Stimulated activated CD4-positive, alpha-beta T cell treated with anti-CD3 and anti-CD28 coated beads, Interleukin-2, amount 100 ng/mL, for 48 hours (primary cell): ENCODE results near the gene PIBF1.
"Not testable (repeated sequence)": the region's sequence is repeated elsewhere in the genome, so short reads cannot be mapped to it uniquely, and the experiment has no call there.

Experiments
- DNase-seq, 2 donors: peaks; one replicate each; pipeline ENCODE4 v3.0.0-alpha.2; 2020

Gene PIBF1

DNA sequence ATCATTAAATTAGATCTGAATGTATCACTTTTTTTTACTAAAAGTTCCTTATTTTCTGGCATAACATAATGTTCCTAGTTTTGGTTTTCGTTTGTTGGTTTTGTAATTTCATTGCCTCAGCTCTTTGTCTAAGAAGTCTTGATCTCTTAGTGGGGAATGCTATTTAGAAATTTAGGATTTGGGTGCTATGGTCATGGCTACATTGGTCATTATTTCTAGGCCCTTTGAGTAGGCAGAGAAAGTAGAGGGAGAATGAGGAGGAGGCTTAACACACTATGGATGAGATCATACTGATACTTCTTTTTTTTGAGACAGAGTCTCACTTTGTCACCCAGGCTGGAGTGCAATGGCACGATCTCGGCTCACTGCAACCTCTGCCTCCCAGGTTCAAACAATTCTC lies 41.8 kb downstream of the PIBF1 start:
- no peak for DNase-seq

DNA sequence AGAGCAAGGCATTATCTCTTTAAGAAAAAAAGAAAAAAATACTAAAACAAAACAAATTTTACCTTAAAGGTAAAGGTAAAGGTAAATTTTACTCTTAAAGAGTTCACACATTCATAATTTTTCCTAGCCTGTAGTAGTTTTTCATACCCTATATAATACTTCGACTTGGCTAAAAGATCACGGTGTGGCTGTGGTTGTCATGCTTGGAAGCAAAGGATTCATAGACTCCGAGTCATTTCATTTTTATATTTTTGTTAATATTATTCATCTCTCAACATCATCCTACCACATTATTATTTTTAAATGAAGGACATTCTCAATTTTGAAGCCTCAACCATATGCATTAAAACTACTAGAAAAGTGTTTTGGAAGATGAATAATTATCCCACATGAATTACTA lies 52.7 kb downstream of the PIBF1 start:
- no peak for DNase-seq

DNA sequence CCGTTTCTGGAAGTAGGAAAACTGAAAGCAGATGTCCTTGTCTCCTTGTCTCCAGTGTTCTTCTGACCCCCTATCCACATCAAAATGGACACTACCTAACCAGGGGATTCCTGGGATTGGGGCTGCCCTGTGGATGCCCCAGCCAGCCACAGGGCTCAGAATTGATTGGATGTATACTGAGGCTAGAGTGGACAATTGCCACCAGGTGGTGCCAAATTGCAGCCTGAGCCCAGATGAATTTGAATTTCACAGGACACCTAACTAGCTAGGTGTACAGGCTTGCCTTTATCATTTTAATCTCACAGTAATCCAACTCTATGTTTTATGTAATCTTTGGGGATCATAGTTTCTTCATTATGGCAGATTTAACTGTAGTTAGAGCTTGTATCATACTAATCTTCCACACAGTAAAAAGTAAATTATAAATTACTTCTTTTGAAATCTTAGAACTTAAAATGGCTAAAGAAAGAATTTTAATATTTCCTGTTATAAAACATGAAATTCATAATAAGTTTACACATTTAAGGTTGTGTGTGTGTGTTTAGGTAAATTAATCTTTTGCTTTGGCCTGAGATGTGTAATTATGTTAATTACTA lies 58.0 kb downstream of the PIBF1 start:
- DNase-seq = peak; percentile 19 to 22

DNA sequence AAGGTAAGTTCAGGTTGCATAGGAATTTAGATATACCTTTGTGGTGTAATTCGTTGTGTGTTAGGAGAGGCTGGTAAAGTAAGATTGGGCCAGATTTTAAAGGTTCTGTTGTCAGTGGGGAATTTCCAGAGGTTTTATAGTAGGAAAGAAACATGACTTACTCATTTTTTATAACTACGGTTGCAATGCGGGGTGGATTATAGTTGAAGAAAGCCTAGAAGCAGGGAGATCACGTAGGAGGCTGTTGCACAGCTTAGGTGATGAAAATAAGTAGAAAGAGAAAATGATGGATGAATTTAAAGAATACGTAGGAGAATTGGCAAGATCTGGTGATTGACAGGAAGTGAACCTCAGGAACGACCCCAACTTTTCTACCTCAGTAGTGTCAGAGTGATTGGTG lies 61.1 kb downstream of the PIBF1 start:
- no peak for DNase-seq

DNA sequence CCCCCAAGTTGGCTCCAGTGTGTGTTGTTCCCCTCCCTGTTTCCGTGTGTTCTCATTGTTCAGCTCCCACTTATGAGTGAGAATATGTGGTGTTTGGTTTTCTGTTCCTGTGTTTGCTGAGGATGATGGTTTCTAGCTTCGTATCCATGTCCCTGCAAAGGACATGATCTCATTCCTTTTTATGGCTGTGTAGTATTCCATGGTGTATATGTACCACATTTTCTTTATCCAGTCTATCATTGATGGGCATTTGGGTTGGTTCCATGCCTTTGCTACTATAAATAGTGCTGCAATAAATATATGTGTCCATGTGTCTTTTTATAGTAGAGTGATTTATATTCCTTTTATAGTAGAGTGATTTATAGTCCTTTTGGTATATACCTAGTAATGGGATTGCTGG lies 63.2 kb downstream of the PIBF1 start:
- not testable (repeated sequence) for DNase-seq

DNA sequence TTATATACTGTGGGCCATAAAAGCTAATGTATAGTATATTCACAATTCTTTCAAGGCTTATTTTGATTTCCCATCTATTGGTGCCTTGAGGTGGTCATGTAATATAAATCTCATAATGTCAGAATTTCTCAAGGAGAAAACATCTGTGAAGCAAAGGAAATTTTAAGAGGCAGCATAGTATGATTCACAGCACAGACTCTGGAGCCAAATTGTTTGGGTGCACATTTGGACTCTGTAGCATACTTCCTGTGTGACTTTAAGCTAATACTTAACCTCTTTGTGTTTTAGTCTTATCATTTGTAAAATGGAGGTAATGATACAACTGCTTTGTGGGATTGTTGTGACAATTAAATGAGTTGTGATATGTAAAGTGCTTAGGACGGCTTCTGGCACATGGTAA lies 67.6 kb downstream of the PIBF1 start:
- no peak for DNase-seq

DNA sequence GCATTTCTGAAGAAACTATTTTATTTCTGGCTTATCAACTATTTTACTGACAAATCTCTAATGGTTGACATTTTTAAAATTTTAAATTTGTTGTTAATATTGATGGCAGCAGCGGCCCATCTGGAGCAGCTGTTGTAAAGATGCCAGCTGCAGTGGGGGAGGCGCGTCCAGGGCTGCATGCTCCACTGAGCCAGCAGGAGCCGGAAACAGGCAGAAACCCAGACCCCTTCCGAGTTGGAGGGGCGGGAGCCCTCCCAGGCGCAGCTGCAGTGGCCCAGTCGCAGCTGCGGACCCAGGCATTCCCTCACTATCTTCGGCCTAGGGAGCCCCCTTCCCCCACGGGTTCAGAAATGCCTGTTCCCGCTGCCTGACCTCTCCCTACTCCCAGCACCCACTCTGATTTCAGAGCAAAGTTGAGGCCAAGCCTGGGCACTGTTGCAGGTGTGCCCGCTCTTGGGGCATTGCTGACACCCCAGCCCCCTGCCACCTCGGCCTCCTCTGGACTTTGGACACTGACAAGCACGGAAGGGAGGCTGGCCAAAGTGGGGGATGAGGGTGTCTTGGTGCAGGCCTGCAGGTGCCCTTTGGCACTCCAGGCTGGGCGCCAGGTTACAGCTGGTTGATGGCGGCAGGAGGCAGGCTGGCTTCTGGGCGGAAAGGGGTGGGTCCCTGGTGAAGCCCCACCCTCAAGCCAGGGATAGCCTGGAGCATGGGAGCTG lies 69.2 kb downstream of the PIBF1 start:
- DNase-seq = no peak

DNA sequence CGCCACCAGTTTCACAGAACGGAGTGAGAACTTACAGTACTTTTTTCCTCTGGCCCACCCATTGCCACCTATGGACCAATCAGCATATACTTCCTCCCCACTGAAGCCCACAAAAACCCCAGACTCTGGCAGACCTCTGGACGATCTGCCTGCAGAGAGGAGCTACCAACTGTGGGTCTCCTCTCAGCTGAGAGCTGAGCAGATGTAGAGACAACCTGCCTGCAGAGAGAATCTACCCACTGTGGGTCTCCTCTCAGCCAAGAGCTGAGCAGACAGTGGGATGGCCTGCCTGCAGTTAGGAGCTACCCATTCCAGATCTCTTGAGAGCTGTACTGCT lies 69.7 kb downstream of the PIBF1 start:
- no peak for DNase-seq

DNA sequence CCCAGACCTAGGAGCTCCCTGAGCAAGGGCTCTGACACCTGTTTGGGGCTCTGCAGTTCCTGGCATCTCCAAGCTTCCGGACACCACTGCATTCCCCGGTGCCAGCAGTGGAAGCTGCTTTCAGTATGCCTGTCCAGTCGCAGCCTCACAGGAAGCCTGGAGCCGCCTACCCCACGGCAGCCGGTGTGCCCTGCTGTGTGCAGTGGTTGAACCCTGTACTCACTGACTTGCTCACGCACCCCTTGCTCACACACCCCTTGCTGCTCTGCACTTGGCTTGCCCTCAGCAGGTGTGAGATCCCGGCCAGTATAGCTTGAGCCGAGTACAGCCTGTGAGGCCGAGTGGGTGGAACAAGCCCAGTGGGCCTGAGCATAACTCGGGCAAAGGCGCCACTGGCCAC lies 70.3 kb downstream of the PIBF1 start:
- no peak for DNase-seq

DNA sequence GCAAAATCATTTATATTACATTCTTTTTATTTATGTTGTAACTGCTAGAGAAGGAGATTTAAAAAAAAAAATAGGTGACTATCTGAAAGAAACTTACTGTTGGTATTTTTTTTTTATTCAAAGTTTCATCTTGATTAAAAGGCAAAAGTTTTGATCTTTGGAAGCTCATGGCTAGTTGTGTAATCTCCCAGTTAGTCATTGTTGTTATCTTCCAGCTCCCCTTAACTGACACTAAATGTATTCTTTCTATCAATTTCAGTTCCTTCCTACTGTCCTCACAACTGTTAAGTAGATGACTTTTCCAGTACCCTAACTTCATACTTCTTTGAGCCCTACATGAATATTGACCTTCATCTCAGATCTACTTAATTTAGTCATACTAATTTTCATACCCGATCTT lies 71.1 kb downstream of the PIBF1 start:
- DNase-seq = no peak

DNA sequence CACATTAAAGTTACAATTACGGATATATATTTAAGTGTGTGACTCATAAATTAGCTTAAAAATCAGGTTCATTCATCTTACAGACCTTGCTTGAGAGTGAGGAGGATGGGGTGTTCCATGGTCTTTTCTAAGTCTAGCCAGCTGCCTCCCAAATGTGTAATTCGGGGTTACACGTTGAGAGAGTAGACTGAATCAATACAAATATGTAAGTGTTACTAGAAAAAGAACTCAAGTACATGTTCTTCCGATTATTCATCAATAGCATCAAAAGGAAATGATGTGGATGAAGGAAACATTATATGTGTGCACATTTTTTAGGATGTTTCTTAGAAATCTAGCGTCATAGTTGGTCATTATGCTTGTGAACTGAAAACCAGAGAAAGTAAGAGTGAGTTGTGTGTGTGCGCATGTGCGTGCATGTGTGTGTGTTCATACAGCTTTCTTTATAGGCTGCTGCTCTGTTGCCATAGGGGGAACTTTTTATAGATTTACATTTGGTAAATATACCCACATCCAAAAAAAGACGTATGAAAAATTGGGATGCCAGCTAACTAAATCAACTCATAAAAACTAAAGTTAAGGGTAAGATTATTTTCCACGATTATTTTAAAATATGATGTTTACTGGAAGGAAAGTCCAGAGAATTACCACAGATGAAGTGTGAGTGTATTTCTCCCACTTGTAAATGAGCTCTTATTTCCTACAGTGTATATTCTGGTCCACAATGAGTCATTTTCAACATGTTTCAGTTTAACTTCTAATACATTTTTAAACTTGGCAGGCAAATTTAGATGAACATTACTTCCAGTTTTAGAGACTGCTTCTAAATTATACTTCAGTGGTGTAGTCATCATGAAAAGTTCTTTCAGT lies 82.4 kb downstream of the PIBF1 start:
- DNase-seq = no peak

DNA sequence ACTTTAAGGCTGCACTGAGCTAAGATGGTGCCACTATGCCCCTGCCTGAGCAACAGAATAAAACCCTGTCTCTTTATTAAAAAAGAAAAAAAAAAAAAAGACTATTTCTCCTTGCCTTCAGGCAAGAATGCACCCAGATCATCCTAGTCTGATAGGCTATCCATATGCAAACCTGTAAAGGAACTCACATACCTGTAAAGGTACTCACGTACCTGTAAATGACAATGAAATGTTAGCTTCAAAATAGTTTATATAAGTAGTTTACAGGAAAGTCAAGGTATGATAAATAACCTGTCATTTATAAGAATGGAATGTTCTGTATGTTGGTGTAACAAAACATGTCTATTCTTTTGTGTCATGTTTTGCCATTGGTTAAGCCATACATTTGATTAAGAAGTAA lies 86.3 kb downstream of the PIBF1 start:
- no peak for DNase-seq

DNA sequence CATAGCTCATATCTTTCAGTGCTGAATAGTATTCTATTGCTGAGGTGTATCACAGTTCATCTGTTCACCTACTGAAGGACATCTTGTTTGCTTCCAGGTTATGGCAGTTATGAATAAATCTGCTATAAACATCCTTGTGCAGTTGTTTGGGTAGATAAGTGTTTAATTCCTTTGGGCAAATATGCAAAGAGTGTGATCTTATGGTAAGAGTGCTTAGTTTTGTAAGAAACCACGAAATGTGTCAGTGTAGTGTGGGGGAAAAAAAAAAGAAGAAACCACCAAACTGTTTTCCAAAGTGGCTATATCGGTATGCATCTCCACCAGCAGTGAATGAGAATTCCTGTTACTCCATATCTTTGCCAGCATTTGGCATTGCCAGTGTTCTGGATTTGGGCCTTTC lies 93.3 kb downstream of the PIBF1 start:
- DNase-seq = no peak

DNA sequence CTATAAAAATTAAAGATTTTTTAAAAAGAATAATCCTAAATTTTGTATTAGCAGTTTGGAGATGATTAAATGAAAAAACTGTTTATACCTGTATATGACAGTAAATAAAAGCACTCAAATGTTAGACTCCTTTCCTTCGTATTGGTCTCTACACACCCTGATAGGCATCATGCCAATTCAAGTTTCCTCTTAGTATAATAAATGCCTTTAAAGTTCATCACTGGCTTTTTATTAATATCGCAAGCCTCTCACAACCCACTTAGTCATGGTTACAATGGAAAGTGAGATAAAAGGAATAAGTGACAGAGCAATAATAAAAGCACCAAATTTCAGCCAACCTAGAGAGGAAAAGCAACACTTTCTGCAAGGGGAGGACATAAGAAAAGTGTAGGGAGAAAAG lies 102.2 kb downstream of the PIBF1 start:
- DNase-seq = no peak

DNA sequence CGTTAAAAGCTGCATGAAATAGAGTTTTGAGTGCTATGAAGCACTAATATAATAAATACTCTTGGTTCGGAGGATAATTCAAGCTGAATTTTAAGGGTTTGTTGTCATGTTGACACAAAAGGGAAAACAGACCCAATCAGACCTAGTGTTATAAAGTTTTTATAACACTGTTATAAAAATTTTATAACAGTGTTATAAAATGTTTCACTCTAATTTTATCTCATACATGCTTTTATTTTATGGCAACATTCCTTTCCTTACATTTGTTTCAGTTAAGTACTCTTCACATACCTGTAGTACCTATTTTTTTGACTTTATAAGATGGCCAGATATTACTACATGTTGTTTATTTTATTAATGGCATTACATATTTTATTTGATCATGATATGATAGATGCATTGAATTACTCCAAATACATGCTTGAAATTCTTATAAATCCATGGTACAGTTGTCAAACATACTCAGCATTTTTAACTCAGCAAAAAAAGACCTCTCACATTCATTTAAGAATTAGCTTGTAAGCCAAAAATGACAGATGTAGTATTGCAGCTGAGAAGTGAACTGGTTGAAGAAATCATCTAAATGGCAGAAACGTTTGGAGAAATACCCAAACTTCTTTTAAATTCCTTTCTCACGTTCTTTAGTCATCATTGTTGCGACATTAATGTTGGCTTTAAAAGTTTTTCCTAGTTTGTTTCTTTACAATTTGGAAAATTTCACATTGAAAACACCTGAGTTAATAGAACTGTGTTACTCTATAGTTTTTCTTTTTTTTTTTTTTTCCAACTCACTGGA lies 104.5 kb downstream of the PIBF1 start:
- no peak for DNase-seq

DNA sequence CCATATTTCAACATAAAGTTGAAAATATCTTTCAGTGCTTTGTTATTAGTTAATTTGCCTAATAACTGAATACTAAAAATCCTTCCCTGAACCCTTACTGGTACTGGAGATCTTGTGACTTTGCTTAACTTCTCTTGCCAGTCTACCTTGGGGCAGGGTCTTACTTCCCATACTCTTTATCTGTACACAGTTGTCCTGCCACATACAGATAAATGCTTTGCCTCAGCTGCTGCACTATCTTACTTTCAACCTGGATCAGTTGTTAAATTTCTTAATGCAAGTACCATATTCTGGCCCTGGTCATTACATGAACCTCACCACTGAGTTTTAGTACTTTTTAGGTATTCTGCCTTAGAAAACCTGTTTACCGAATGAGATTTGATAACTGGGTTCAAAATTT lies 107.6 kb downstream of the PIBF1 start:
- DNase-seq = no peak

DNA sequence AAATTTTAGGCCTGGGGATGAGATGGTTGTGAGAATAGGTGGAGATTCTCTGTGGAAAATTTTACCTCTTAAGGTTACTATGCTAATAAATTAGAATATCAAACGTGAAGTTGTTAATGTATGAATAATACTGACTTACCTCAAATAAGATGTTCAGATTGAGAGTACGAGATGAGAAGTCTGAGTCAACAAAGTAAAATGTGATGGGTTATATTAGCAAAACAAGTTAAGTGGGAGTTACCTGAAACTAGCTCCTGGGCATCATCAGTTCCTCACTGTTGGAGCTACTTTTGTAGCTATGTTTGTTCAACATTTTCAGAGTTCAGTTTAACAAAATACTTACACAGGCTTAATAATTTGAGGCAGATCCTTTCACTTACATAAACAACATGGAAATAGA lies 108.6 kb downstream of the PIBF1 start:
- no peak for DNase-seq

DNA sequence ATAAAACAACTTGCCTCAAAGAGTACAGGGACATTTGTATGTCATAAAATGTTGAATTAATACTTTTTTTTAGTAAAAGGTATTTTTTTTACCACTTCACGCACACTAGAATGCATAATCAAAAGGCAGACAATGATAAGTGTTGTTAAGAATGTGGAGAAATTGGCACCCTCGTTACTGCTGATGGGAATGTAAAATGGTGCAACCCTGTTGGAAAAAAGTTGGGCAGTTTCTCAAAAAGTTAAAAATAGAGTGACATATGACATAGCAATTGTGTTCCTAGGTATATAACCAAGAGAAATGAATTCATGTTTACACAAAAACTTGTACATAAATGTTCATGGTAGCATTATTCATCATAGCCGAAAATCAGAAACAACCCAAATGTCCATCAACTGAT lies 109.5 kb downstream of the PIBF1 start:
- no peak for DNase-seq

DNA sequence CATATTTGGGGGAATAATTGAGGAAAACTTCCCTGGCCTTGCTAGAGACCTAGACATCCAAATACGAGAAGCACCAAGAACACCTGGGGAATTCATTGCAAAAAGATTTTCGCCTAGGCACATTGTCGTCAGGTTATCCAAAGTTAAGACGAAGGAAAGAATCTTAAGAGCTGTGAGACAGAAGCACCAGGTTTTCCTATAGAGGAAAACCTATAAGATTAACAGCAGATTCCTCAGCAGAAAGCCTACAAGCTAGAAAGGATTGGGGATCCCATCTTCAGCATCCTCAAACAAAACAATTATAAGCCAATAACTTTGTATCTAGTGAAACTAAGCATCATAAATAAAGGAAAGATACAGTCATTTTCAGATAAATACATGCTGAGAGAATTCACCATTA lies 114.9 kb downstream of the PIBF1 start:
- DNase-seq = no peak

DNA sequence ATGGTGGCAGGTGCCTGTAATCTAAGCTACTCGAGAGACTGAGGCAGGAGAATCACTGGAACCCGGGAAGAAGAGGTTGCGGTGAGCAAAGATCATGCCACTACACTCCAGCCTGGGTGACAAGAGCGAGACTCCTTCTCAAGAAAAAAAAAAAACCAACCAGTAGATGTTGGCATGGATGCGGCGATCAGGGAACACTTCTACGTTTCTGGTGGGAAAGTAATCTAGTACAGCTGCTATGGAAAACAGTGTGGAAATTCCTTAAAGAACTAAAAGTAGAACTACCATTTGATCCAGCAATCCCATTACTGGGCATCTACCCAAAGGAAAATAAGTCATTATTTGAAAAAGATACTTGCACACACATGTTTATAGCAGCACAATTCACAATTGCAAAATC lies 119.6 kb downstream of the PIBF1 start:
- not testable (repeated sequence) for DNase-seq

DNA sequence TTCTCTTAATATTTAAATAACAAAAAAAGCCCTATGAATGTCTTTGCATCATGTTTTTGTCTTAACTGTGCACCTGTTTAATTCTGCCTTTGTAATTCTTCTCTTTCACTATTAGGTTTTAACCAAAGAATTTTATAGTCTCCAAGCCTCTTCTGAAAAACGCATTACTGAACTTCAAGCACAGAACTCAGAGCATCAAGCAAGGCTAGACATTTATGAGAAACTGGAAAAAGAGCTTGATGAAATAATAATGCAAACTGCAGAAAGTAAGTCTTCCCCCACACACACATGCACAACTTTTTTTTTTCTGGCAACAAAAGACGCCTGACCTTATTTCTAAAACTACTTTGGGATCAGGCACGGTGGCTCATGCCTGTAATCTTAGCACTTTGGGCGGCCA lies 126.5 kb downstream of the PIBF1 start:
- no peak for DNase-seq

DNA sequence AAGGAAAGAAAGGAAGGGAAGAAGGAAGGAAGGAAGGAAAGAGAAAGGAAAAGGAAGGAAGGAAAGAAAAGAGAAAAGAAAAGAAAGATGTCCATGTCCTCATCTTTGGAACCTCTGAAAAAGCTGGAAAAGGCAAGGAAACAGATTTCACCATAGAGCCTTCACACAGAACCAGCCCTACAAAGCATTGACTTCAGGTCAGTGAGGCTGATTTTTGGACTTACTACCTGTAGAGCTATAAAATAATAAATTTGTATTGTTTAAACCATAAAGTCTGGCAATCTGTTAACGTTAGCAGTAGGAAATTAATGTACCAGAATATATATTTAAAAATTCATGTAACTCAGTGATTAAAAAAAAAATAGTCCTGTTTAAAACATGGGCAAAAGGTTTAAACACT lies 130.0 kb downstream of the PIBF1 start:
- no peak for DNase-seq

DNA sequence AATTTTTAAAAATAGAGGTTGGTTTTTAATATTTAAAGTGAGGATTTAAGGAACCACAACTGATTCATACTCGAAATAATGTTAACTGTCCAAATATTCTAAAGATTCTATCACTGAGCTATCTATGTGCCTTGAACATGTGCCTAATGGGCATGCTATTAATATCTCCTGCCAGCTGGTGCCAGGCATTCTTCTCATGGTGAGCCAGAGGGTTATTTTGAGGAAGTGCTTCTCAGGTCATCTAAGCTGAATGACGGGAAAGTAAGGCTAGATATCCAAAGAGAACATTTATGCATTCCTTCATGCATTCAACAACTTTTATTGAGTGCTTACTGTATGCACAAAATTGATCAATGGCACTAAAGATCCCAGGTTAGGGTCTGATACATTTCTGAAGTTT lies 138.2 kb downstream of the PIBF1 start:
- DNase-seq = no peak

DNA sequence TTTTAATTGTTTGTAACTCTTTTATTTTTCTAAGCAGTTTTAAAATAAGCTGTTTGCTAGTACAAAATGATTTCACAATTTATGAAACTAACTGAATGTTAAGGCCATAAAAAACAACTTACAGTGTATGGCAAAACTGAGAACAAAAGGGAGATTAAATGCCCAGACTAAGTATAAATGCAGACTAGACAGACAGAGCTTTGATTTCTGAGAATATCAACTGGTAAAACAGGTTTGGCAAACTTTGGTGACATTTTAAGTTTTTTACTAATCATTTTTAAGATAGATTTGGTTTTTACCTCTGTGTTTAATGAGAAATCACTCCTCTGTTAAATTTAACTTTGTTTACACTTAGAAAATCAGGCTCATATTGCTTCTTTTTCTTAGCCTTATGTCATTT lies 149.4 kb downstream of the PIBF1 start:
- no peak for DNase-seq
